ENCODE results near the gene BHLHA9.

BHLHA9 gene

DNA sequence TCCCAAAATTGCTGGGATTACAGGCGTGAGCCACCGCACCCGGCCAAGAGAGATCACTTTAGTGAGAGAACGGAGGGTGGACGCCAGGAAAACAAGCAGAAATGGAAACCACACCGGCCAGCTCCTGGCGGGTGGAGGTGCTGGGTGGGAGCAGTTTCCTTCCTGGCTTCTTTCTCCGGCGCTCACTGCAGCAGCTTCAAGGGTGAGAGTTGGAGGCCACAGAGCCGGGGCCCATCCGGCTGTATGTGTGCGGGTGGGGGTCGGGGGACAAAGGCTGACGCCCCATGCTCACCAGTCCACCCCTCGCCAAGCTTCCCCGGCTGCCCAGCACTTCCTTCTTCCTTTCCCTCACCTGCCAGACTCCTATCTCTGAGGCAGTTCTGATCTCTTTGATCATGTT, 13.5 kb upstream of the BHLHA9 start:
- peak; percentile 61 for DNase-seq

DNA sequence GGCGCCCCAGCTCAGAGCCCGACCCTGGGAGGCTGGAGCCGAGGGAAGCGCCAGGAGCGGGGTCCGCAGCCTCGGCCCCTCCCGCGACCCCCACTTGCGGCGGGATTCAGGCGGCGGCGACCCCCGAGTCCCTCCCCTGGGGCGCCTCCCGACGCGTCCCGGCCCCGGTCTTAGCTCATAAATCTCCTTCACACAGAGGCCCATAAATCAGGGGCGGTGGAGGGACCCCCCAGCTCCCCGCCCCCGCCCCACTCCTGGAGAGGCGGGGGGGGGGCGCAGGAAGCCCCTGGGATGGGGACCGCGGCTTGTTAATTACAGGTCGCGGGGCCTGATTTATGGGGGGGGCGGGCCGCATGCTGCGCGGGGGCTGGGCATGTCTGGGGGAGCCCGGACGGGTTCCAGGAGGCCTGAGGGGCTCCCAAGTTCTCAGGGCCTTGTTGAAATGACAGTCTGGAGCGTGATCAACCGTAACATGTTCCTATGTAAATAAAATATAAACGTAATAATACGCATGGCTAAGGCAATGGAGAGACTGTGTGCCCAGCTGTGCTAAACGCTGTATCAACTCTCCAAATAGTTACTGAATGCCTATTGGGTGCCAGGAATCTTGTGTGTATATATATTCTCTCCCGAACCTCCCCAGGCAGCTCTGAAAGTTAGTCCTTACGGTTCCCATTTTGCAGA, 10.0 kb upstream of the BHLHA9 start:
- no peak for DNase-seq

- DNase-seq: peak; percentile 30
Measured at GRCh38 chr17:1260770-1261161, 9.5 kb upstream of the BHLHA9 start.

DNA sequence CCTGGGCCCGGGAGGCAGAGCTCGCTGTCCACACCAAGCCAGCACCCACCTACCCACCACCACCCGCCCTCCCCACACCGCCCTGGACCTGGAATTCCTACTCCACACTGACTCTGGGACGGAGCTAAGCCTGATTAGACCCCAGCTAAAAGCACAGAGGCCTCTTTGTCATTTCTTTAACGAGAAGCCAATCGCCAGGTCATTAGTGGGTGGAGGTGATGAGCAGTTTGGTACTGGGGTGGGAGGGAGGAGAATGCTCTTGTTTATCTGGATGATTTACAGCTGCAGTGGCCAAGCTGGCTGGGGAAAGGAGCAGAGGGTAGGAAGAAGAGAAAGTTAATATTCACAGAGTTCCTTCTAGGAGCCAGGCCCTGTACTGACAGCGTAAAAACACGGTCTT, 6.0 kb upstream of the BHLHA9 start:
- DNase-seq: peak; percentile 37

- no peak for DNase-seq
Measured at GRCh38 chr17:1267471-1267943, 2.7 kb upstream of the BHLHA9 start.

DNA sequence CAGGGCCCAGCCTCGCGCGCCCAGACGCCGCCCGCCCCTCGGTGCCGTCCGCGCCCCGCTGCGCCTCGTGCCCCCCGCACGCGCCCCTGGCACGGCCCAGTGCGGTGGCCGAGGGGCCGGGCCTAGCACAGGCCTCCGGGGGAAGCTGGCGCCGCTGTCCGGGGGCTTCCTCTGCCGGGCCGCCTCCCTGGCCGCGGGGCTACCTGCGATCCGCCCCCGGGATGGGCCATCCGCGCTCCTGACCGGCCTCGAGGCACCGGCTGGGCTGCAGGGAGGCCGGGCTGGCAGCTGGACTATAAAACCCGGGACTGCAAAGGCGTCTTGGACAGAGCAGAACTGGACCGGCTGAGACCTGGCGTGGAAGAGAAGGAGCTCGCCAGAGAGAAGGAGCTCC, 783 bp downstream of the BHLHA9 start:
- no peak for DNase-seq

DNA sequence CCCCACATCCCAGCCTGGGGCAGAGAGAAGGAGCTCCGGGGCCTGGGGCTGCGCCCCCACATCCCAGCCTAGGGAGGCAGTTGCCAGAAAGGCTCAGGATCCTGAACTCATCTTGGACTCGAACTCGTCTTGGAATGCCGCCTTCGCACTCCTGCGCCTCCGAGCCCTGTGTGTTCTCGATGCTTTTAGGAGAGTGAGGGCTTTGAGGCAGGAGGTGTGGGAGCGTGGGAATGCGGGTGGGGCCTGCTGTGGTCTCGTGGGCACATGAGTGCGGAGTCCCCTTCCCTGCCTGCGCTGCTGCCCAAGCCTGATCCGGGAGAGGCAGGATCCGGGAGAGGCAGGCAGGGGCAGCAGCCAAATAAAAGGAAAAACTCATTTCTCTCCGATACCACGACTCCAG, 1.2 kb downstream of the BHLHA9 start:
- no peak for DNase-seq

DNA sequence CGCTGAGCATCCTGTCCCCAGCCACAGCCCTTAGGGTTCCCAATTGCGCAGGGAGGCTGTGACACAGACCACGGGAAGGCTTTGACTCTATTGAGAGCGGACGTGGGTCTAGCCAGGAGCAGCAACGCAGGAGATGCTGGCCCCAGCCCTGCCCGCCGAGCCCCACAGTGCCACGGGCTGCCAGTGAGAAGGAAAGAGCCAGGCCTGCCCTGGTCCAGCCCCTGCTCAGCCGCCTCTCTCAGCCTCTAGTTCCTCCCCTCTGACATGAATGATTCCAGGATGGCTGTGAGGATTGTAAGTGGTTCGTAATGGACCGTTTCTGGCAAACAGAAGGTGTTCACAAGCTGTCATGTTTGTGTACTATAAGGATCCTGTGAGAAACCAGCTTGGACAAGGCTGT, 2.5 kb downstream of the BHLHA9 start:
- no peak for DNase-seq

- no peak for DNase-seq
Measured at GRCh38 chr17:1273492-1274244, 3.4 kb downstream of the BHLHA9 start.

DNA sequence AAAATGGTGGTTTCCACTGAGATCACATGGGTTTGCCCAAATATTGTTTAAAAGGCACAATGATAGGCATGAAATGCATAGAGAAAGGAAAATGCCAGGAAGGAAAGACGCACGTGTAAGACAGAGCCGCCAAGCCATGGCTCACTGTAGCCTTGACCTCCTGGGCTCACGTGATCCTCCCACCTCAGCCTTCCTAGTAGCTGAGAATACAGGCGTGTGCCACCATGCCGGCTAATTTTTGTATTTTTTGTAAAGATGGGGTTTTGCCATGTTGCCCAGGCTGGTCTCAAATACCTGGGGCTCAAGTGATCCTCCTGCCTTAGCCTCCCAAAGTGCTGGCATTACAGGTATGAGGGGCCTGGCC, 4.0 kb downstream of the BHLHA9 start:
- no peak for DNase-seq

DNA sequence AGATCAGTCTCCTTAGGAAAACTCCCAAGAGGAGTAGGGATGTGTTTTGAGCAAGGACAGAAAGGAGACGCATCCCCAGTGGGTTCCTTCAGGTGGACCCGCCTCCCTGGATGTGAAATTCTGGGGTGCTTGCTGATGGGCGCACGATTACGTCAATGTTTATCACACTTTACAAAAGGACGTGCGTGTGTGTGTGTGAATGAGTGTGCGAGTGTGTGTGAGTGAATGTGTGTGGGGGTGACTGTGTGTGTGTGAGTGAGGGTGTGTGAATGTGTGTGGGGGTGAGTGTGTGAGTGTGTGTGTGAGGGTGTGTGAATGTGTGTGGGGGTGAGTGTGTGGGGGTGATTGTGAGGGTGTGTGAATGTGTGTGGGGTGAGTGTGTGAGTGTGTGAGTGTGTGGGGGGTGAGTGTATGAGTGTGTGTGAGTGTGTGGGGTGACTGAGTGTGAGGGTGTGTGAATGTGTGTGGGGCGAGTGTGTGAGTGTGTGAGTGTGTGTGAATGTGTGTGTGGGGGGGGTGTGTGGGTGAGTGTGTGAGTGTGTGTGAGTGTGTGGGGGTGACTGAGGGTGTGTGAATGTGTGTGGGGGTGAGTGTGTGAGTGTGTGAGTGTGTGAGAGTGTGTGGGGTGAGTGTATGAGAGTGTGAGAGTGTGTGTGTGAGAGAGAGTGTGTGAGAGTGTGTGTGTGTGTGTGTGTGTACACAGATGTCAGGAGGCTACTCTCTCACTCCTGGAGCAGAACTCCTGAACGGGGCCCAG, 5.1 kb downstream of the BHLHA9 start:
- no peak for DNase-seq

DNA sequence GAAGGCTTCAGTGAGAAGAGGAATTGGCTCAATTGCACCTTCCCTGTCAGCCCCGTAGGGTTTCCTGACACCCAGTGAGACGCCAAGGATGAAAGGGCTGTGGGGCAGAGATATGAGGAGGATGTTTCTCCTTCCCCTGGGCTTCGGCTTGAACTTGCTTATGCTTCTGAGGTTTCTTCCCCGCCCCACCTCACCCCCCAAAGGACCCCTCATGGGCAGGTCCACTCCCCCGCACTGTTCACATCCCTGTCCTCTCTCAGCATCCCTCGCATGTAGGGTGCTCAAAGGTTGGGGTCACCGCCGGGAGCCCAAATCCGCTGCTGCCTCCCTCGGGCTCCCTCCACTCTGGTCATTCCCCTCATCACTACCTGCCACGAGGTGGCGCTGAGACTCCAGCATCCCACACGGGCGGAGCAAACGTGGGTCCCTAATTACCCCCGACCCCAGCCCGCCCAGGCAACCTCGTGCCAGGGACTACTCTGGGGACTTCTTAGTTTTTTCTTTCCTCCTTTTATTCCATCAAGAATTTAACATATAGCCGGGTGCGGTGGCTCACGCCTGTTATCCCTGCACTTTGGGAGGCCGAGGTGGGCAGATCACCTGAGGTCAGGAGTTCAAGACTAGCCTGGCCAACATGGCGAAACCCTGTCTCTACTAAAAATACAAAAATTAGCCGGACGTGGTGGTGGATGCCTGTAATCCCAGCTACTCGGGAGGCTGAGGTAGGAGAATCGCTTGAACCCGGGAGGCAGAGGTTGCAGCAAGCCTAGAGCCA, 5.9 kb downstream of the BHLHA9 start:
- peak; percentile 90 for DNase-seq

GRCh38 chr17:1280652-1281051, 10.4 kb downstream of the BHLHA9 start:
- no peak for DNase-seq

DNA sequence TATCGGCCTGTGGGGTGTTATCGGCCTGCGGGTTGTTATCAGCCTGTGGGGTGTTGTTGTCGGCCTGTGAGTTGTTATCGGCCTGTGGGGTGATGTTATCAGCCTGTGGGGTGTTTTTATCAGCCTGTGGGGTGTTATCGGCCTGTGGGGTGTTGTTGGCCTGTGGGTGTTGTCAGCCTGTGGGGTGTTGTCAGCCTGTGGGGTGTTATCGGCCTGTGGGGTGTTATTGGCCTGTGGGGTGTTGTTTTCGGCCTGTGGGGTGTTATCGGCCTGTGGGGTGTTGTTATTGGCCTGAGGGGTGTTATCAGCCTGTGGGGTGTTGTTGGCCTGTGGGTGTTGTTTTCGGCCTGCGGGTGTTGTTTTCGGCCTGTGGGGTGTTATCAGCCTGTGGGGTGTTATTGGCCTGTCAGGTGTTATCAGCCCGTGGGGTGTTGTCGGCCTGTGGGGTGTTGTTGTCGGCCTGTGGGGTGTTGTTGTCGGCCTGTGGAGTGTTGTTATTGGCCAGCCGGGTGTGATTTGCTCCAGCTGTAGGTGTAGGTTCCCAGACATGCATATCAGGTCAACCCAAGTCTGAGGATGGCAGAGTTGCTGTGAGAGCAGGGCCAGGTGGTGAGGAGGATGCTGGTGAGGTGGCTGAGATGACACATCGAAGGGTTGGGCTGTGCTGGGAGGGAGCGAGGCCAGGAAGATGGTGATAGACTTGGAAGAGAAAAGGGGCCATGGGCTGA, 16.3 kb downstream of the BHLHA9 start:
- no peak for DNase-seq

GRCh38 chr17:1289695-1290094, 19.5 kb downstream of the BHLHA9 start:
- no peak for DNase-seq

- DNase-seq: no peak
Measured at GRCh38 chr17:1290676-1291075, 20.4 kb downstream of the BHLHA9 start.

DNA sequence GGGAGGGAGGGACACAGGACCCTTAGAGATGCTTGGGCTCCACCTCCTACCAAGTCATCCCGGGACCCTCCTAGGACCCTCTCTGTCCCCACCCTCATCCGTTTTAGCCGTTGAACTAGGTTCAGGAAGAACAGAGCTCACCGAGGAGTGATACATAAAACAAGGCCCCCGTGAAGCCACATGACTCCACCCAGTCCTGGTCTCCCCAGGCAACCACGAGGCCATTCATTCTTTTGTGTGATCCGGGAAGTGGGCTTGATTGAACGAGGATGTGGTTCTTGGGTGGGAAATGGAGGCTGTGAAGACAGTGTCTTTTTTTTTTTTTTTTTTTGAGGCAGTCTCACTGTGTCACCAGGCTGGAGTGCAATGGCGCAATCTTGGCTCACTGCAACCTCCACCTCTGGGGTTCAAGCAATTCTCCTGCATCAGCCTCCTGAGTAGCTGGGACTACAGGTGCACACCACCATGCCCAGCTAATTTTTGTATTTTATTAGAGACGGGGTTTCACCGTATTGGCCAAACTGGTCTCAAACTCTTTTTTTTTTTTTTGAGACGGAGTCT, 24.0 kb downstream of the BHLHA9 start:
- peak; percentile 88 for DNase-seq

- DNase-seq: peak; percentile 82
Measured at GRCh38 chr17:1298606-1299005, 28.4 kb downstream of the BHLHA9 start.

DNA sequence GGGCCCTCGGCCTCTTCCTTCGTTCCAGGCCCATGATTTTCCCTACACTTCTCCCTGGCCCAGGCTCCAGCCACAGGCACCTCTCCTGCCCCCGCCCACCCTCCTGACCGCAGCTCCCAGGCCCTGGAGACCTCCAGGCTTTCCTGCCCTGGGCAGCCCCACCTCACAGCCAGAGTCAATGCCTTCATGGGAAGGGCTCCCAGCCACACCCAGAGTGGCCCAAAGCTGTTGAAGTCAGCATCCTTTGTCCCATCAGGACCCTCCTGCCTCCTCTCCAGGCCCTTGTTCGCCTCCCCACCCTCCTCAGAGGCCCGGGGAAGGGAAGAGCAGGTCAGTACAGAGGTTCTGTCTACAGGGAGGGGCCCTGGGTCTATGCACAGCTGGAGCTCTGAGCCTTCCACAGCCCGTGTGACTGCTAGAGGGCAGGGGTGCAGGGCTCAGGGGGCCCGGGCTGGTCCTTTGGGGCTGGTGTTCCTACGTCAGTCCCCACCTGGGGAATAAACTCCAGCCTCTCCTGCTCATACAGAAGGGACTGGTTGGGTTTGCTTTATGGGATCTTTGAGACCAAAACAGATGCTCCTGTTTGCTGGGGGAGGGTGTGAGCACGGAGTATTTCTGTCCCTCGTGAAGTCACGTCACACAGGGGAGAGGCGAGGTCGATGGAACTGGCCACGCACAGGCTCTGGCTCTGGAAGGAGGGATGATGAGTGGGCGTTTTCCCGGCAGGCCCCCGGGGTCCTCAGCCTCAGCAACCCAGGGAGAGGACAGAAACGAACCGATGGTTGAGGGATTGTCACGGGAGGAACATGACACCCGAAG, 29.5 kb downstream of the BHLHA9 start:
- no peak for DNase-seq

GRCh38 chr17:1300371-1300905, 30.2 kb downstream of the BHLHA9 start:
- DNase-seq: no peak

- no peak for DNase-seq
Measured at GRCh38 chr17:1301546-1301945, 31.3 kb downstream of the BHLHA9 start.

Data from activated effector memory CD4-positive, alpha-beta T cell treated with anti-CD3 and anti-CD28 coated beads, Interleukin-2, amount 50 U/mL, for 16 hours (primary cell).